GM19043 (cell line): ENCODE measurements around the gene AOPEP.
"Not testable (repeated sequence)": the region's sequence is repeated elsewhere in the genome, so short reads cannot be mapped to it uniquely, and the experiment has no call there.

Experiments
- ATAC-seq: cut with Tn5 transposase; IDR thresholded peaks from one replicate; pipeline ENCODE4 v1.9.1; 2021; ENCODE audit warnings: low read depth; ENCODE audit not compliant: unreplicated experiment

AOPEP gene

DNA sequence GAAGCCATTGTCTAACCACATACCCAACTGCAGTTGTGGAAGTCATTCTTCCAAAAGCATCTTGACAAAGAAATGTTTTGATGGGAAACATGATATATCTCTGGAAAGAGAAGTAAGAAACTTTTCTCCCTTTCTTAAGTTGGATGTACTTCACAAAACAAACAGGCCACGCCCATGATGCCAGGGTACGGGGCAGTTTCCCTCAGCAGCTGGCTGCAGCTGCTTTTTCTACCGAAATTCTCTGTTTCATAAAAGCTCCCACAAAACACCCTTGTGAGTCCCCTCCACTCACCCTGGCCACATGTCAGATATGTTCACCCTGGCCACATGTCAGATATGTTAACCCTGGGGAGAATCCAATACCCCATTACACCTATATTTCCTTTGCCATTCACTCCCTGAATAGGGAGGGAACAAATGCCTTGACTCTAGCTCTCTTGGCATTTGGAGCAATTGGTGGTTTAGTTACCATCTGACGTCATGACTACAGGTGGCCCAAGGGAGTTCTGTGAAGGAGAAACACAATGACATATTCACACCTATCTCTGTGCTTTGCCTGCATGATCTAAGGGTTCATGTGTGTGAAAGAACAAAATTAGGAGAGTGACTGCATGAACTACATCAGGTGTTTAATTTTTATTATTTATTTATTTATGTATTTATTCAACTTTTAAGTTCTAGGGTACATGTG lies 103.0 kb downstream of the AOPEP start:
- no peak for ATAC-seq

DNA sequence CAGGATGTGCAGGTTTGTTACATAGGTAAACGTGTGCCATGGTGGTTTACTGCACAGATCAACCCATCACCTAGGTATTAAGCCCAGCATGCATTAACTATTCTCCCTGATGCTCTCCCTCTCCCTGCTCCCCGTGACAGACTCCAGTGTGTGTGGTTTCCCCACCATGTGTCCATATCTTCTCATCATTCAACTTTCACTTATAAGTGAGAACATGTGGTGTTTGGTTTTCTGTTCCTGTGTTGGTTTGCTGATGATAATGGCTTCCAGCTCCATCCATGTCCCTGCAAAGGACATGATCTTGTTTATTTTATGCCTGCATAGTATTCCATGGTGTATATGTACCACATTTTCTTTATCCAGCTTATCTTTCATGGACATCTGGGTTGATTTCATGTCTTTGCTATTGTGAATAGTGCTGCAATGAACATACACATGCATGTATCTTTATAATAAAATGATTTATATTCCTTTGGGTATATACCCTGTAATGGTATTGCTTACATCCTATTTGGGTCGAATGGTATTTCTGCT lies 103.6 kb downstream of the AOPEP start:
- ATAC-seq, result not testable (repeated sequence)

DNA sequence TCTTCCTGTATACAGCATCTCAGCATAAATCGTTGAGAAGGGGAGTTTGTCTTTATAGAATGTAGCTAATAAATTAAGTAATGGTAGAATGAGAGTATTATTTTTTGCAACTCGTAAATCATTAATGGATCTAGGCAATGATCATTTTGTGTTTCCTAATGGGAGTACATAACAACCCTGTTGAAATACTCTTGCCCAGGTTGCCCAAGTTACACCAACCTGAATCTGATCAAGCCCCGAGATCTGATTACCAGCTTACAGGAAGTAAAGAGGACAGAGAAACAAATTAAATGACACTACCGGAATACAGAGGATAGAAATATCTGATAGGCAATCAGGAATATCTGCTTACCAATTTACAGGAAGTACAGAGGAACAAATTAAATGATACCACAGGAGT lies 107.3 kb downstream of the AOPEP start:
- no peak for ATAC-seq

DNA sequence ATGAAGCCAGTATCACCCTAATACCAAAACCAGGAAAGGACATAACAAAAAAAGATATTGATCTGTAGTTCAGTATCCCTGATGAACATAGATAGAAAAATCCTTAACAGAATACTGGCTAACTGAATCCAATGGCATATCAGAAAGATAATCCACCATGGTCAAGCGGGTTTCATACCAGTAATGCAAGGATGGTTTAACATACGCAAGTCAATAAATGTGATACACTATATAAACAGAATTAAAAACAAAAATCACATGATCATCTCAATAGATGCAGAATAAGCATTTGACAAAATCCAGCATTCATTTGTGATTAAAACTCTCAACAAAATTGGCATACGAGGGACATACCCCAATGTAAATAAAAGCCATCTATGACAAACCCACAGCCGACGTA lies 110.9 kb downstream of the AOPEP start:
- ATAC-seq, result no peak

DNA sequence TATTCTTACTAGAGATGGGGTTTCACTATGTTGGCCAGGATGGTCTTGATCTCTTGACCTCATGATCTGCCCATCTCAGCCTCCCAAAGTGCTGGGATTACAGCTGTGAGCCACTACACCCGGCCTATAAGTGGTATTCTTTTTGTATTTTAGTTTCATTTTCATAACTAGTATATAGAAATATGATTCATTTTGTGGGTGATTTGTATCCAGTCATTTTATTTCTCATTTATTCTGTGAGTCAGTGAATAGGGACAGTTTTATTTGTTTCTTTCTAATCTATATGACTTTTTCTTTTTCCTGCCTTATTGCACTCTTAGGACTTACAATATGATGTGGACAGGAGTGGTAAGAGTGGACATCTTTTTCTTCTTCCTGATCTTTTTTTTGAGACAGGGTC lies 112.9 kb downstream of the AOPEP start:
- ATAC-seq, result no peak

DNA sequence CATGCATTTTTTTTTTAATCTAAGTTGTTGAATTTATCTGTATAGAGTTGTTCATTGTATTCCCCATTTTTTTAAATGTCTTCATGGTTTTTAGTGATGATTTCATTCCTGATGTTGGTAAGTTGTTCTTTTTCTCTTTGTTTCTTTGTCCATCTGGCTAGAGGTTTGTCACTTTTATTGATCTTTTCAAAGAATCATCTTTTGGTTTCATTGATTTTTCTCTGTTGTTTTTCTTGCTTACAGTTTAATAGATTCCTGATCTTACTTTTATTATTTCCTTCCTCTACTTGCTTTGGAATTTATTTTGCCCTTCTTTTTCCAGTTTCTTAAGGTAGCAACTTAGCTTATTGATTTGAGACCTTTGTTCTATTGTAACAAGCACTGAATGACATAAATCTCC lies 114.2 kb downstream of the AOPEP start:
- no peak for ATAC-seq

DNA sequence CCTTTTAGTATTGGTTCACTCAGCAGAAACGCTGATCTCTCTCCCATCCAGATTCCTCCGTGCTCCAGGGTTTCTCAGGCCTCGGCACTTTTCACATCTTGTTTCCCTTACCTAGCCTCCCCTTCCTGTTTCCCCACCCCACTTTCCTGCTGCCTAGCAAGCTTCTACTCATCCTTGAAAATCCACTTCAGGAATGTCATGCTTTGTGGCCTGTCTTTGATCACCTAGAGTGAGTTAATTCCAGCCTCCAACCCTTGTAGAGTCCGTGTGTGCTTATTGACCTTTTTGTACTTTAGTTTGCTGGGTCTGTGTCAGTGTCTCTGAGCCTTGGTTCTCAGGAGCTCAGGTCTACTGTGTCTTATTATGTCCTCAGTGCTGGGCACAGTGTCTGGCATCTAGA lies 116.6 kb downstream of the AOPEP start:
- no peak for ATAC-seq

DNA sequence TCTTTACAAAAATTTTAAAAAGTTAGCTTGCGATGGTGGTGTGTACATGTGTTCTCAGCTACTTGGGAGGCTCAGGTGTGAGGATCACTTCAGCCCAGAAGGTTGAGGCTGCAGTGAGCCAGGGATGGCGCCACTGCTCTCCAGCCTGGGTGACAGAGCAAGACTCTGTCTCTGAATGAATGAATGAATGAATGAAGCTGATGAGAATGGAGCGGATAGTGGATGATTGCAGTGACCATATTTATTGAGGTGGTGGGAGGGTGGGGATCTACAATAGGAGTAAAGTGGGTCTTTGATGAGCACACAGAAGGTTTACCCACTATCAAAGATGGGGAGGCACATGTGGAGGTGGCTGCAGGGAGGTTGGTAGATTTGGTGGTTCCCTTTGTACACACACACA lies 120.2 kb downstream of the AOPEP start:
- no peak for ATAC-seq

DNA sequence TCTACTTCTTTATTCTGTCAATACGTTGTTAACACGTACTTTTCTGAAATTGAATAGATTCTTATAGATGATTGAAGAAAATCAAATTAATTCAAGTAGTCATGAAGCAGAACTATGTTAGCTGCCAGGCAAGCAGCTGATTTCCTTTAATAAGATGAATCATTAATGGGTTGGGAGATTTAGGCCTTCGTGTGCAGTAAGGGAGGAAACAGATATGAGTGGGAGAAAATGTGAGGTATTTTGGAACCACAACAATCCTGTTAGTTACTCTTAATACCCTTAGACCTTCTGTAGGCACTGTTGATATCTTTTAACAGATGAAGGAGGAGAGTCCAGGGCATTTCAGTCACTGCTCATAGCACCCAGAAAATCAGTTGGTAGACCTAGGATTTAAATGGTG lies 121.0 kb downstream of the AOPEP start:
- ATAC-seq, result no peak

DNA sequence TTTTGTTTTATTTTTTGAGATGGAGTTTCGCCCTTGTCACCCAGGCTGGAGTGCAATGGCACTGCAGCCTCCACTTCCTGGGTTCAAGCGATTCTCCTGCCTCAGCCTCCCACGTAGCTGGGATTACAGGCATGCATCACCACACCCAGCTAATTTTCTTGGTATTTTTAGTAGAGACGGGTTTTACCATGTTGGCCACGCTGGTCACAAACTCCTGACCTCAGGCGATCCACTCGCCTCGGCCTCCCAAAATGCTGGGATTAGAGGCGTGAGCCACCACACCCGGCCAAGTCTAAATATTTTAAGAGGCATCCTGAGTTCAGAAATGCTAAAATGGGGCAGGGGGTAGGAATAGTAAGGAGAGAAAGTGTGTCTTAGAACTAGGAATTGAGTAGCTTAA lies 122.3 kb downstream of the AOPEP start:
- ATAC-seq, result not testable (repeated sequence)

DNA sequence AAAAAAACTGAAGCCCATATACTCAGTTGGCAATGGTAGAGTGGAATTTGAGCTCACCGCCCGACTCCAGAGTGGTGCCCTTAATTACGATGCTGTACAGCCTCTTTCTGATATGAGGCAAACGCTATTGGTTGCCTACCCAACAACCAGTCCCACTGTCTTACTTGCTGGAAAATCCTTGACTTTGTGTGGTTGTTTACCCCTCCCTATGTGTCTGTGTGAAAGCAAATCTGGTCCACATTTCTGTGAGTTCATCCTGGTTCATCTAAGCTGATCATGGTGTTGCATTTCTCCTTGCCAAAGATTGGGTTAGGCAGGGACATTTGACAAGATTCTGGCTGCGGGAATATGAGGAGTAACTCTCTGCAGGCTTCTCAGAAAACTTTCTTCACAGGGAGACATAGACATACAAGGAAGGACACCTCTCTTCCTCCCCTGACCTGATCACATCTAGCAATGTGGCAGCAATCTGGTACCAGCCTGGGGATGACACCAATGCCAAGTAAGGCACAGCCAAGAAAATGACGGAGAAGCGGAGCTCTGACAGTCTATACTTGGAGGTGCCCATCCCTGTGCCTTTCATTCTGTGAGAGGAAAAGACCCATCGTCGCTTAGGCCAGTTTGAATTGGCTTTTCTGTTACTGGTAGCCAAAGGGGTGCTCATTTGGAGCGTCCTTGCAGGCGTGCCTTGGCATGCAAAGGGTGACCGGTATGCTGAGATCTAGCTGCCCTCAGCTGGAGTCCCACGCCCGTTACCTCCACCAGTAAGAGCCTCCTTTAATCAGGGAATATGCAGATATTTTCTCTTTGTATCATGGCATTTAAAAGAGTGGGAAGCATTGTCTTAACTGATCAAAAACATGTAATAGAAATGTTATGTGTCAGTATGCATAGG lies 124.3 kb downstream of the AOPEP start:
- no peak for ATAC-seq

DNA sequence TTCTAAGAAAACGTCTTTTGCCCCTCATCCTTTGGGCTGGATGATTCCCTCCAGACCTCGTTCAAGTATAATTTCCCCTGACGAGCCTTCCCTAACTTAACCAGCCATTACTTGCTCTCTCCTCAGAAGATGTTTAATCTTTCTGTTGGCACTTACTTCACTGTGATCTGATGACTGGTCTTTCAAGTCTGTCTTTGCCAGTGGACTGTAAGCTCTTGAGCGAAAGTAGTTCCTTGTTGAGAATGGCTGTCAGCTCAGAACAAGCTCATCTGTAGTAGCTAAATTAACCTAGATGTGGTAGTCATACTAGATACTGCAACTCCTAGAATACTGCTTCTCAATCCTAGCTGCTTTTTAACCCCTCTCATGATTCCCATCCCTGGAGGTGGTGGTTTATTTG lies 125.0 kb downstream of the AOPEP start:
- ATAC-seq, result no peak

DNA sequence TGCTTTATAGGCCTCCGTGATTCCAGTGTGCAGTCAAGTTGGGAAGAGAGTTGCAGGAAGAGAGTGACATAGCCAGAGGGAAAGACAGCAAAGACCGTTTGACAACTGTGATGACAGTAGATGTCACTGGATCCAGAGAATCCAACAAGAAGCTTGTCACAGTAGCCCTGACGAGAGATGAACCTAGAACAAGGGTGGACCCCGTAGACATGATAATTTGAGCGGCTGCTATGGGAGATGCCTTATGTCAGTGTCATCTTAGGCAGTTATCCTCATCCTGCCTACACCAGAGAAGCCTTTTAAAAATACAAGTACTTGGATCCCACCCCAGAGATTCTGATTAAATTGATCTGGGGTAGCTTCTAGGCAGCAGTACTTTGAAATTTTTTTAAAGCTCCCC lies 125.4 kb downstream of the AOPEP start:
- ATAC-seq, result no peak

DNA sequence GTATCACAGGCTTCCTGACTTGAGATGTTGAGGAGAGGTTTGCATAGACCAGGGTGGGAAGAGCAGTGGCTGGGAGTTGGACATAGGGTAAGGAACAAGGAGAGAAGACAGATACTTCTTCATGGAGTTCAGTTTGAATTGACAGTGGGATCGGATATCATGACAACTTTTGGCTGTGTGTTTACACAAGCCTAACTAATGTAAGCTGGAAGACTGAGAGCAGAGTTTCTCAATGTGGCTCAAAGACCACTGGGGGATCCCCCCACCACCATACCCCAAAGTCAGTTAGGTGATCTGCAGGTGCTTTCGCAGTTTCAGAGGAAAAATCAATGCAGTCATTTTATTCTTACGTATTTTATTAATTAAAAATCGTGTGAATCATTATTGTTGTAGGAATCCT lies 125.9 kb downstream of the AOPEP start:
- ATAC-seq, result no peak

DNA sequence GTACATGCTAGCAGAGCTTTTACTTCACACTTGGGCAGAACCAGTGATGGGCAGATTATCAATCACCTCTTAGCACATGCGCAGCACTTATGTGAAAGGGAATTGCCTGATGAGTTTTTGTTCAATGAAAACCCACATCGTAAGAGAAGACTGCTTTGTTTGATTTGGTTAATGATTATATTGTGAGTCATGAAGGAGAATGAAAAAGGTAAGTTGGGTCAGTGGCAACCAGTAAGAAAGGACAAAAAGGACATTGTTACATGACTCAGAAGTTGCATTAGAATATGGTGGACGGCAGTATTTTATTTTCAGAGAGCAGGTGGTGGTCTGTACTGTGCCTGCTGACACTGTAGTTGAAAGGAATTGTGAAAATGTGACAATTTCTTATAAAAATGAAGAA lies 127.4 kb downstream of the AOPEP start:
- ATAC-seq, result no peak

DNA sequence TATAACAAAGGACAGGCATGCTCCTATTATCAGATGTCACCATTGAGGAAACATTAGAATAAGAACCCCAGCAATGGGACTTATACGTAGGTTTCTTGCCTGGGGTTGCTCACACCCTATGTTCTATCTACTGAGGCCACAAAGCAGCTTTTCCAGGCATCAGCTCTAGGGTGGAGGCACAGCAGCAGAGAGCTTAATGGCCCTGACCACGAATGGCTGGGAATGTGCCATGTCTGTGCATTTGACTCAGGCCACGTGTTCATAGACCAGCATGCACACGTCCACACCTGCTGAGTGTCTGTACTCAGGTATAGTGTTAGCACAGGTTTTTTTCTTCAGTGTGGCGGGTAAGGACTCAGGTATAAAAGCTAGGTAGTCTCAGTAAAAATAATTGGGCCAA lies 129.4 kb downstream of the AOPEP start:
- no peak for ATAC-seq

DNA sequence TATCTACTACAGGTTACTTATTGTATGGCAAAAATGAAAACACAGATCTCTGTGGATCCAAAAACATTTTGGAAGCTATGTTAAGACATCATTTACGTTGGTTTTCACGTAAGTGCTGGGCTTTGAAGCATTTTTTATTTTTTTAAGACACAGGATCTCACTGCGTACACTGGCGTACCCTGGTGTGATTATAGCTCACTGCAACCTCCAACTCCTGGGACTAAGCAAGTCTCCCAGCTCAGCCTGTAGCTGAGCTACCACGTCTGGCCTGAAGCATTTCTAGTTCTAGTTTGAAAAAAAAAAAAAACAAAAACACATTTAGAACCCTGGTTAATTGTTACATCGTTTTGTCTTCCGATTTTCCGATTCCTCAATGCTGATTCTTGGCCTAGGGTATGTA lies 131.3 kb downstream of the AOPEP start:
- no peak for ATAC-seq

DNA sequence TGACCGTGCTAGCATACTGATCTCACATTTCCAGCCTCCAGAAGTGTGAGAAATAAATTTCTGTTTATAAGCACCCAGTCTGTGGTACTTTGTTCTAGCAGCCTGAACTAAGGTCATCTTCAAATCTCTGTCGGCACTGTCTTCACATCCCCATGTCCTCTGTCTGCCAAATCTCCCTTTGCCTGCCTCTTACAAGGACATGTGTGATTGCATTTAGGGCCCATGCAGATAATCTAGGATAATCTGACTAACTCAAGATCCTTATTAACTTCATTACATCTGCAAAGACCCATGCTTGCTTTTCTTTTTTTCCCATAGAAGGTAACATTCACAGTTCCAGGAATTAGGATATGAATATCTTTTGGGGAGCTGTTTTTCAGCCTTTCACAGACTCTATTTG lies 132.7 kb downstream of the AOPEP start:
- no peak for ATAC-seq

DNA sequence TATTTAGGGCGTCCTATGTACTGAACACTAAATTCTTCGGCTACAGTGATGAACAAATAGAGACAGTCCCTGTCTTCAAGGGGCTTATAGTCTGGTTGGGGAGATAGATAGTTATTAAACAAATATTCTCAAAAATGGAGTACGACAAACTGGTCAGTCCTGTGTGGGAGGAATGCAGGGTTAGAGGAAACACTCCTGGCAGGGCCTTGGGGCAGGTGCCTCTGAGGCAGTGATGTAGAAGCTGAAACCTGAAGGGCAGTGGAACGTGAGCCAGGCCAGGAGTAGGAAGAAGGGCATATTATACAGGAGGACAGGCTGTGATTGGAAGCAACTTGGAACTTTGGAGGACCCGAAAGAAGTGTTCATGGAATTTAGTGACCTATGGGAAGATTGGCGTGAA lies 133.4 kb downstream of the AOPEP start:
- ATAC-seq, result no peak

DNA sequence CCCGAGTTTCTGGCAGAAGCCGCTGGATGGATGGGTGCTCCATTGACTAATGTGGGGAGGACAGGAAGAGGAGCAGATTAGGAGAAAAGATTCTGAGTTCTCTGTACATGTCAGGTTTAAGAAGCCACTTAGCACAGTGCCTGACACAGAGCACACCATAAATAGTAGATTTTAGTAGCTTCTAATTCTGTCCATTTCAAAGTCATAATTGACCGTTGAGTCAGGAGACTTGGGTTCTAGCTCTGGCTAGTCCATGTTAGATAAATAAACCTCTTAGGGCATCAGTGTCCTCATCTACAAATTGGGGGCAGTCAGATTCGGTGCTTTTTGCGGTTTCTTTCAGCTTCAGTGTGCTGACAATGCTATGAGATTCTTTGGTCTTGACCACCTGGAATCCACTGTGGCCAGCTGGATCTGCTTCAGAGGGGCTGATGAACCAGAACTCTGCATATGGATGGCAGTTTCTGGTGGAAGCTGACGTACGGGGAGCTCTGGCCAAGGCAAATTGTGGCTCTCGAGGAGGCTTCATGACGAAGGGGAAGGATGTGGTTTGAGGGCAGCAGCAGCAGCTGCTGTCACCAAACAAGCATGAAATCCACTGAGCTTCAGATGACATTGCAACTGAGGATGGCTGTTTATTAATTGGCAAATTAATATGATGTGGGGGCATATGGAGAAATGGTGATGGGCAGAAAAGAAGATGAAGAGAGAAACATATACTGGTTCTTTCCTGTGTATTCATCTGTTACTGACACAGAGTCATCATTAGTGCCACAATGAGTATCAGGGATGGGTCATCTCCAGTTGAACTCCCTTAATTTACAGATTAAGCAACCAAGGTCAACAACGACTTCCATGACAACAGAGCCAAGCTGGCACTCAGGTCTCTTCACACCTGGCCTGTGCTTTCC lies 134.4 kb downstream of the AOPEP start:
- ATAC-seq, result peak; percentile 93
